Mononuclear cell (primary cell): ENCODE data around the gene RFPL3. TPM values are rescaled to one million over a fixed set of nuclear protein-coding genes. Genes with fewer than 3 reads are reported as not detected.

ENCODE experiments used
- H3K27me3 ChIP-seq: 2 replicates; pipeline ENCODE4 v1.6.0; 2011; ENCODE audit warnings: low read length, control low read depth; ENCODE audit not compliant: insufficient read depth
- H3K4me1 ChIP-seq: 2 replicates; pipeline ENCODE4 v1.5.1; 2011; ENCODE audit warnings: mild to moderate bottlenecking, low read length, control low read depth; ENCODE audit not compliant: insufficient read depth
- H3K4me3 ChIP-seq: 2 replicates; pipeline ENCODE4 v1.5.1; 2011; ENCODE audit warnings: mild to moderate bottlenecking, low read length, moderate library complexity
- H3K9me3 ChIP-seq: 2 replicates; pipeline ENCODE4 v1.5.1; 2011; ENCODE audit warnings: low read depth, mild to moderate bottlenecking, control low read depth, low read length
- total RNA-seq: library from RNA; depleted of rRNA; stranded (reverse); fragments of >200 nt; gene quantifications from one replicate; pipeline ENCODE4 v1.2.3, GENCODE V29; 2012

RFPL3 gene
- total RNA-seq, 1 donor, result 0.21 TPM

DNA sequence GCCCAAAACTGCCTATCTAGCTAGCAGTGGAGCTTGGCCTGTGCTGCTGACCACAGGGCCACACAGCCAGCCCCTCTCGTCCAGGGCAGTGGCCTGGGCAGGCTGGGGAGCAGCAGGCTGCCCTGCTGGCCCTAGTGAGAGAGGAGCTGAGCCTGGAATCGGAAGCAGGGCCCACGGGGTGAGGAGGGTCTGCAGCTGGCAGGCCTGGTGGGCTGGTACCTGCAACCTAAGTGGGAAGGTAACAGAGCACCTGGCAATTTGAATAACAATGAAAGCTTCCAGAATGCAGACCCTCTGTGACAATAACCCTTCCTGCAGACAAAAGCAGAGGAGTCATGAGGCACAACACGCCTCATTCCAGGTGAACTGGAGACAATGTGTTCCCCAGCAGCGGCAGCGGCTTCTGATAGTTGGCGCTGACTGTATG is 31.8 kb upstream of the RFPL3 start:
- Histone ChIP-seq H3K4me1 (no peaks in the 10 kb centered on the region), H3K4me3 (no peak overlapping the region), H3K9me3 (no peaks in the 10 kb centered on the region), H3K27me3 (no peaks in the 10 kb centered on the region)

DNA sequence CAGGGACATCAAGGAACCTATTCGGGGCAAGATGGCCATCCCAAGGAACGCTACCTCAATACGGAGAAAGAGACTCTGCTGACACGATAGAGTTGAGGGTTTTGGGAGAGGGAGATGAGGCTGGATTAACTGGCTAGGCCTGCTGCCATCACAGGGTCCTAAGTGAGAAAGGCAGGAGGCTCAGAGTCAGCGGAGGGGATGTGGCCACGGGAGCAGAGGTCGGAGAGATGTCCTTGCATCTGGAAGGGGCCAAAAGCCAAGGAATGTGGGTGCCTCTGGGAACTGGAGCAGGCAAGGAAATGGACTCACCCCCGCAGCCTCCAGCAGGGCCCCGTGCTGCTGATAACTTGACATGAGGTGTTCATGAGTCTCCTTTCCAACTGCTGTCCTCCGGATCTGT is 31.0 kb upstream of the RFPL3 start:
- no peaks in the 10 kb centered on the region for H3K9me3 ChIP-seq
- H3K4me1 ChIP-seq, result no peaks in the 10 kb centered on the region
- no peak overlapping the region for H3K4me3 ChIP-seq
- H3K27me3 ChIP-seq, result no peaks in the 10 kb centered on the region

DNA sequence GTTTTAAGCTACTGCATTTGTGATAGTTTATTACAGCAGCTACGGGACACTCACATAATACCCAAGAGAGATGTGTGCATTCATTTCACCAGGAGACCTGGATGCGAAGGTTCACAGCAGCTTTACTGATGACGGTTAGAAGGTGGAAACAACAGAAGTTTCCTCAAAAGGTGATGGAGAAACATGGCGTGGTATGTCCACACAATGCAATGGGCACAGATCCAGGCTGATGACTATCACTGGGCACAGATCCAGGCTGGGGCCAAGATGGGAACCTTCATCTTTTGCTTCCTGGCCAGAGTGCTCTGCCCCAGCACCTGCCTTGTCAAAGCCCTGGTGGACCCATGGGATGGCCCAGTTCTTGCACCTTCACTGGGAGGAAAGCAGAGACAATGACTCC is 30.6 kb upstream of the RFPL3 start:
- no peaks in the 10 kb centered on the region for H3K27me3 ChIP-seq
- H3K9me3 ChIP-seq, result no peaks in the 10 kb centered on the region
- H3K4me3 ChIP-seq, result no peak overlapping the region
- H3K4me1 ChIP-seq, result no peaks in the 10 kb centered on the region

DNA sequence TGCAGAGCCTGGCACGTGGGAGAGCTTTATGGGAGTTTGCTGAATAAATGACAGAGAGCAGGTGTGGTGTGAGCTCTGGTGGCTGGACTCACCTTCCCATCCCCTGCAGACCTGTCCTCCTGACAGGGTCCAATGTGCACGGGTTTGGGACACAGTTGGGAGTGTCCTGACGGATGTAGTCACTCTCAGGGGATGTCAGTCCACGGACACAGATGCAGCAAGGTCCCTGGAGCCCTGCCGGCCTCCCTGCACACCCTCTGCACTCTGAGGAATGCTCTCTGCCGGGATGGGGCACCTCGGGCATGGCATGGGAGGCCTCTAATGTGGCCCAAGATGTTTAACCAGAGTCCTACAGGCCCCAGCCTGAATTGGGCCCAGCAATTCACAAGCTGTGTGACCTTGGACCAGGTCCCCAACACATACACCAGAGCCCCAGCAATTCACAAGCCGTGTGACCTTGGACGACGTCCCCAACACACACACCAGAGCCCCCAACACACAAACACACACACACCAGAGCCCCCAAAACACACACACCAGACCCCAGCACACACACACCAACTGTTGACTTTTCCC is 30.0 kb upstream of the RFPL3 start:
- Histone ChIP-seq H3K9me3 (no peaks in the 10 kb centered on the region), H3K4me3 (no peak overlapping the region), H3K27me3 (no peaks in the 10 kb centered on the region), H3K4me1 (no peaks in the 10 kb centered on the region)

DNA sequence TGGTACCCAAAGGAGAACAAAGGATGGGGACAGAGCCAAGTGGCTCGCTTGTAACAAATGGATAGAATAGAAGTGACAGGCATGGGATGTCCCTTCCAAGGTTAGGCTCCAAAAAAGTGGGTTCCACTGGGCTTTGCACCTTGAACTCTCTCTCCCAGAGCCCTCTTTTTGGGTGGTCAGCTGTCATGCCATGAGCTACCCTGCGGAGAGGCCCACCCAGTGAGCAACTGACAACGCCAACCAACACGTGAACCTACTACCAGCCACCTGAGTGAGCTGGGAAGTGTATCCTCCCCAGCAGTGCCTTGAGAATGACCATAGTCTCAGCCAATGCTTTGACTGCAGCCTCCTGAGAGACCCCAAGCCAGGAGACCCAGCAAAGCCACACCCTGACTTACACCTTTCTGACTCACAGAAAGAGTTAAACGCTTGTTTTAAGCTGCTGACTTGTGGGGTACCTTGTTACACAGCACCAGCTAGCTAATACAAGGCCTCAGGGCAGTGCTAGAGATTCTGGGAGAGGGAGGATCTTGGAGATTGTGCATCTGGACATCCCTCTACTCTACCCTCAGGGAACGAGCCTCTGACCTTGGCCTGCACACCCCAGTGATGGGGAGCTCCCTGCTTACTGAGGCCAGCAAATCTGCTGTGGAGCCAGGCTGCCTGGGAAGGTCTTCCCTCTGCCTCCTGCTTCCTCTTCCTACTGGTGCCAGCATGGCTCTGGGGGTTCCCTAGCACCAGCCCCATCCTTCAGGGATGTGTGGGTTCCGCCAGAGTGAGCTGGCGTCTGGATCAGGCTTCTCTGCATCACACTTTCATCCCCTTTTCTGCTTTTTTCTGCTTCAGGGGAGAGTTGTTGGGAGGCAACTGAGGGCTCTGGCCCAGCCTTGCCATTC is 29.1 kb upstream of the RFPL3 start:
- Histone ChIP-seq H3K4me1 (no peaks in the 10 kb centered on the region), H3K27me3 (no peaks in the 10 kb centered on the region), H3K4me3 (no peak overlapping the region), H3K9me3 (no peaks in the 10 kb centered on the region)

DNA sequence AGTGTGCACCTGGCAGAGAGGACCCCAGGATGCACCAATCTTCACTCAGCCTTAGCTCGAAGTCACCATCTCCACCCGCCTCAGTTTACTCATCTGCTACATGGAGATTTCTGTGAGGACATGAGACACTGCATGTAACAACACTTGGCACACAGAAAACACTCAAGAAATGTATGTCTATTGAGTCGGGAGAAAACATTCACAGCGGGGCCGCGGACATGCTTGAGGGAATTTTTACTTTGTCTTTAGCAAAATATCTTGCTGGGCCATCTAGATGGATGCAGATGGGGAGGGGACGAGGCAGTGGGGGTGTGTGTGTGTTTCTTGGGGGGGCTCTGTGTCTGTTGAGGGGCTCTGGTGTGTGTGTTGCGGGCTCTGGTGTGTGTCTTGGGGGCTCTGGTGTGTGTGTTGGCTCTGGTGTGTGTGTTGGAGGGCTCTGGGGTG is 28.4 kb upstream of the RFPL3 start:
- H3K27me3 ChIP-seq, result no peaks in the 10 kb centered on the region
- no peaks in the 10 kb centered on the region for H3K9me3 ChIP-seq
- no peaks in the 10 kb centered on the region for H3K4me1 ChIP-seq
- H3K4me3 ChIP-seq, result no peak overlapping the region

DNA sequence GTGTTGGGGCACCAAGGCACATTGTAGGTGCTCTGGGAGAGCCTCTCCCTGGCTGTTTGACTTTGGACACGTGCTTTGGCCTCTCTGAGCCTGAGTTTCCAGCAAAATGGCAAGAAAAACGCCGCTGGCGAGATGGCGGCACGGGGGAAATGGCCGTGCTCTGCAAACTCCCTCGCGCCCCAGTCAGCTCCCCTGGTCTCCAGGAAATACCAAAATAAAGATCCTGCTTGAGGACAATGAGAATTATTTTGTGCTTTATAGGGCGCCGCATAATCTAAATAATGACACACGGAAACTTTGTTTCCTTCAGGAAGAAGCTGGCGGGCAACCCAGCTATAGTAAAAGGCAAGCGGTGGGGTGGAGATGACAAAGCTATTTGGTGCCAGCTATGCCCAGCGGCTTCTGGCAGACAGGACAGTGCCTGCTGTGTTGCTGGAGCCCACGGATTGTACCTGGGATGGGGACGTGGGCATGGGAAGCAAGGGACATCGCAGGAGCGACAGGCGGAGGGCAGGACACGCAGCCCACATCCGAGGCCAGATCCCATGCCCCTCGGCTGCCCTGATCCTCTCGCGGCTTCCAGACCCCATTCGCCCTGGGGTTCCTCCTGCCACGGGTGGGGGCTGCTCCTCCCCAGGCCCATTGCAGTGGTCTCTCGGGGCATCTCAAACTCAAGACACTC is 26.3 kb upstream of the RFPL3 start:
- Histone ChIP-seq H3K9me3 (no peaks in the 10 kb centered on the region), H3K4me3 (no peak overlapping the region), H3K4me1 (no peaks in the 10 kb centered on the region), H3K27me3 (no peaks in the 10 kb centered on the region)

DNA sequence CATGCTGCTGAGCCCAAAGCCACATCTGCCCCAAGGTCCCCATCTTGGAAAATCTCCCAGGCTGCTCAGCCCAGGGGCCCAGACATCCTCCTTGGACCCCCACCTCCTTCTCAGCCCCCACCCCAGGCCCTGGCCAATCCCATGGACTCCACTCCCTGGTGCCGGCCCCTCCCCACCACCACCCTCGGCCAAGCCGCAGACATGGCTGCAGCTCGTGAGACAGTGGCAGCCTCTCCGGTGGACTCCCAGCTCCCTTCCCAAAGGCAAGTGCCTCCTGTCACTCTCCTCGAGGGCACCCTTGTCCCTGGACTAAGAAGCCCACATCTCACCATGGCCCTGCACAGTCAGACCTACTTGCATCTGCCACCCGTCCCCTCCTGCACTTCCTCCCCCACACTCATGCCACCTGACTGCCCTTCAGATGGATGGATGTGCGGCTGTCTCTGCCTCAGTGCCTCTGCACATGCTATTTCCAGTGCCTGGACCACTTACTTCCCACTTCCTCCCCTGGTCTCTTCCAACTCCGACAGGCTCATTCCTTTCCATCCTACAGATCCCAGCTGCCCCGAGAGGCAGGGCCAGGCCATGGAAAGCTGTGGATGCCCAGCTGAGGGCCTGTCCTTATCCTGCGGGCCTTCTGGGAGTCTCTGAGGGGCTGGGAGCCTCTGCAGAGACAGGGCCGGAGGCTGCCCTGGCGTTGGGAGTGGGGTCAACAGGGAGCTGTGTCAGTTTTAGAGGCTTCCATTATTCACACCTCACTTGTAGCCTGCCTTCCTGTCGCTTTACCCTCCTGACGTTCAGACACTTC is 25.5 kb upstream of the RFPL3 start:
- Histone ChIP-seq H3K4me1 (no peaks in the 10 kb centered on the region), H3K27me3 (no peaks in the 10 kb centered on the region), H3K9me3 (no peaks in the 10 kb centered on the region), H3K4me3 (no peak overlapping the region)

DNA sequence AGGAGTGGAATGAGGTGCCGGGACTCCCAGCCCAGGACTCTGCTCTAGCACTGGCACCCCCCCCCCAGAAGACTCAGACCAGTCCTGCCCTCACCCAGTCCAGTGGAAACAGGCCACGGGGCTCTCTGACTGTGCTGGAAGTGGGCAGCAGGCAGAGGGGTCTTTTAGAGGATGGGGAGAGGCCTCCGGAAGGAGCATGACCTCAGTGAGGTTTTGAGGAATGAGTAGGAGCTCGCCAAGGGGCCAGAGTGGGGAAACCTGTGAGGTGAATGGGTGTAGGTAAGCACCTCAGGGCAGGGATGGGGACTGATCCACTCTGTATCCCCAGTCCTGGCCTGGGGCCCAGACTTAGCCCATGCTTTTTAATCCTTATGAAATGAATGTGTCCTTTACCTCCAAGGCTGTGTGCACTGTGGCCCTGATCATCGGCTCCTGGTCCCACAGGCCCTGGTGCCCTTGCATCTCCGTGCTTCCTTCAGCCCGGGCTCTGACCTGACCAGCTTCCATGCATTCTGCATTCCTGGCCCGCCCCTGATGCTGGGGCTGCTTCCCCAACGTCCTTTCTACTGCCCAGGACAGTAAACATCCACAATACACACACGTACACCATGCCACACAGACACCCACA is 24.4 kb upstream of the RFPL3 start:
- Histone ChIP-seq H3K4me1 (no peaks in the 10 kb centered on the region), H3K9me3 (no peaks in the 10 kb centered on the region), H3K27me3 (no peaks in the 10 kb centered on the region), H3K4me3 (no peak overlapping the region)

DNA sequence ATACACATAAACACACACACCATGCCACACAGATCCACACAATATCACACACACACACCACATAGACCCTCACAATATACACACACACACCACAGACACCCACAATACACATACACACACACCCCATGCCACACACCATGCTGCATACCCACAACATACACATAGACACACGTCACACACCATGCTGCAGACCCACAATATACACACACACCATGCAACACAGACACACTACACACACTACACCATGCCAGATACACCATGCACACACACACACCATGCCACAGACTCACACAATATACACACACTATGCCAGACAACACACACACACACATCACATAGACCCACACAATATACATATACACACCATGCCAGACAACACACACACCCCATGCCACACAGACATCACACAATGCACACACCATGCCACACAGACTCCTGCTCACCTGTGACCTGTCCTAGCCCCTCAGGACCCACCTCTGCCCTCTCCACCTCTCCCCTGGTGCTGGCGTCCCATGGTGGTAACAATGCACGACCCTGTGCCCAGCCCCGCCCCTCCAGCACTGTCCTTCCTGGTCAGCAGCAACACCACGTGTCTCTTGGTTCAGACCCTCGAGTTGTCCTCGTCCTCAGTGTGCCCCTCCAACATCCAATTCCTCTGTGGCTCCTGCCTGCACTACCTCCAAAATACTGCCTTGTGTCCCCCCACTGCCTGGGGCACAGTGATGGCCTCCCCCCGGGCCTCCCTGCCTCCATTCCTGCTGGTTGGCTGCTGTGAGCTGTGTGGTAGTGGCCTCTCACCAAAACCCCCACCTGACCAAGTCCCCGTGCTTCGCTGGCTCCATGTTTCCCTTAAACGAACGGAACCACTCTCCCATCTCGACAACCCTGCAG is 23.7 kb upstream of the RFPL3 start:
- H3K9me3 ChIP-seq, result no peaks in the 10 kb centered on the region
- no peak overlapping the region for H3K4me3 ChIP-seq
- H3K27me3 ChIP-seq, result no peaks in the 10 kb centered on the region
- no peaks in the 10 kb centered on the region for H3K4me1 ChIP-seq

DNA sequence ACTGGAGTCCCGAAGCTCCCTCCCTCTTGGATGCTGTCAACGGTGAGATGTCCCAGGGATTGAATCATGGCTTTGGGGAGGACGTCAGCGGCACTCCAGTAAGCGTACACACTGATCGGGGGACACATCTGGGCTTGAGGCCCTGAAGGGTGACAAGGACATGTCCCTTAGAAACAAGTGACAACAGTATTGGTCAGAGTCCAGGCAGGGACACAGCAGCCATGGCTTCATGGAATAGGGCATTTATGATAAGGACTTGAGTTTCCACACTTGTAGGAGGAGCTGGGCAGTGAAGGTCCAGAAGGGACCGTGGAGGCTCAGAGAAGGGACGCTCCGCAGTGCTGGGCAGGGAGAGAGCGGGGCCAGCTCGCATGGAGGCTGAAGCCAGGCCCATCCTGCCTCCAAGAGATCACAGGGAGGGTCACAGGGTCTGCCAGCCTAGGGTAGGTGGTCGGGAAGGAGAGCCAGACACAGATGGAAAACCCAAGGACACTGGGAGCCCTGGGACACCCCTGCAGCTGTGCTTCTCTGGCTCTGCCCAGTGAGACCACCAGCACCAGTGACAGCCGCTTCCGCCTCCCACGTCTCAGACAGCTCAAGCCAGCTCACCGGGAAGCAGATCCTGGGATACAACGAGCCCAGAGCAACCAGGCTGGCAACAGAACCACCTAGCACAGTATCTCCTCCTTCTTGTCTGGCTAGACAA is 22.9 kb upstream of the RFPL3 start:
- no peak overlapping the region for H3K4me3 ChIP-seq
- H3K4me1 ChIP-seq, result no peaks in the 10 kb centered on the region
- no peaks in the 10 kb centered on the region for H3K27me3 ChIP-seq

DNA sequence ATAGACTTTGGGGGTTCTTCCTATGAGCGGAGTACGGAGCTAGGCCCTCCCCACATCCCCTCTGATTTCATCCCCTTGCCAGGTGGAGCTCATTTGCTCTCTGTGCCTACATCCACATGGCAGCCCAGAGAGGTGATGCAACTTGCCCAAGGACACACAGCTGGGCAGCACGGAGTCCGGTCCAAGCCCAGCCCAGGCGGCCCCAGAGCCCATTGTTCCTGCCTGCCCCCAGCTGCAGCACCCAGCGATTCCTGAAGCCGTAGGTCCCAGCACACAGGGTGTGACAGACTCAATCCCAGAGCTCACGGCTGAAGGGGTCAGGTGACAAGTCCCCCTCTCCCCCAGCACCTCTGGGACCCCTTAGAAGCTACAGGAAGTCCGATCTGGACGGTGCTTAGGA is 22.2 kb upstream of the RFPL3 start:
- no peak overlapping the region for H3K4me3 ChIP-seq
- H3K27me3 ChIP-seq, result no peaks in the 10 kb centered on the region
- no peaks in the 10 kb centered on the region for H3K4me1 ChIP-seq
- H3K9me3 ChIP-seq, result no peaks in the 10 kb centered on the region

More for the DNA sequence above, 22.9 kb upstream of the RFPL3 start:
- H3K9me3 ChIP-seq, result no peaks in the 10 kb centered on the region

DNA sequence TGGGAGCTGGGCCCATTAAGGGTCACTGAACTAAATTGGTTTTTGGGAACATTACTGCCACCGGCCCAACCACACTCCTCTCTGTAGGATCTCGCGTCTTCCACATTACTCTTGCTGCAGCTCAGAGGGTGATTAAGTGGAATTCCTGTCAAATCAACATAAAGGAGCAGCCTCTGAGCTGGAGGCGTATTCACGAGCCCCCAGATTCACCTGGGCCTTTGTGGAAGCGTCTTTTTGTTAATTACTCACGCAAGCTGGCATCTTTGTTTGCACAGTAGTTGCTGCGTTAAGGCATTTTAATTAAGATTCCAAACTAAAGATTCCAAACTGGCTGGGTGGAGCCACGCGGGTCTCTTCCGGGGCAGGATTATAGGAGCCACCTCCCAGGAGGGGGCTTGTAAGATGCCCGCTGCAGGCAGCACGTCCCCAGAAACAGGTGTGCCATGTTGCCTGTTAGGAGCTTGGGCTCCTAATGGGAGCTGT is 21.5 kb upstream of the RFPL3 start:
- Histone ChIP-seq H3K4me1 (no peaks in the 10 kb centered on the region), H3K27me3 (no peaks in the 10 kb centered on the region), H3K9me3 (no peaks in the 10 kb centered on the region), H3K4me3 (no peak overlapping the region)
